ENCODE measurements around the gene GRAMD2A.

The GRAMD2A gene

GRCh38 chr15:72130272-72130671 lies 67.3 kb downstream of the GRAMD2A start:
- no peak for DNase-seq

GRCh38 chr15:72128359-72128758 lies 69.2 kb downstream of the GRAMD2A start:
- DNase-seq, result no peak

- no peak for DNase-seq
Measured at GRCh38 chr15:72127724-72128322, 69.8 kb downstream of the GRAMD2A start.

- DNase-seq, result no peak
Measured at GRCh38 chr15:72124218-72124617, 73.4 kb downstream of the GRAMD2A start.

- DNase-seq, result peak; percentile 67
Measured at GRCh38 chr15:72118017-72118978, 79.3 kb downstream of the GRAMD2A start, which contains the start of the genes MYO9A and SENP8. TSS of gene MYO9A (minus strand) at chr15:72118150. CDS start at chr15:72046563, 71,587 bp downstream. TSS of gene SENP8 (plus strand) at chr15:72118403. CDS start at chr15:72139624, 21,221 bp downstream.

- peak; percentile 38 for DNase-seq
Measured at GRCh38 chr15:72117486-72118016, 80.0 kb downstream of the GRAMD2A start.

- no peak for DNase-seq
Measured at GRCh38 chr15:72116731-72117485, 80.7 kb downstream of the GRAMD2A start.

- DNase-seq, result no peak
Measured at GRCh38 chr15:72113347-72114031, 84.1 kb downstream of the GRAMD2A start.

GRCh38 chr15:72112805-72113204 lies 84.8 kb downstream of the GRAMD2A start:
- DNase-seq, result no peak

- no peak for DNase-seq
Measured at GRCh38 chr15:72112116-72112515, 85.5 kb downstream of the GRAMD2A start.

- DNase-seq, result no peak
Measured at GRCh38 chr15:72110355-72110754, 87.2 kb downstream of the GRAMD2A start.
